Gastroesophageal sphincter (tissue), 4 donors: ENCODE measurements around the gene ATG7. TPM values are rescaled to one million over a fixed set of nuclear protein-coding genes. Genes with fewer than 3 reads are reported as not detected.

ENCODE experiments used
- ATAC-seq: fragments of 150-250 bp; one replicate; pipeline ENCODE4 v1.9.1; 2016; ENCODE audit warnings: mild to moderate bottlenecking, moderate library complexity
- H3K27ac ChIP-seq, 4 donors: fragments of 200-600 bp; sonication (generic) in 3 of 4; 1 replicate in 3 of 4; 2 replicates in 1 of 4; pipeline ENCODE4 v1.5.1; 2016 to 2019
- H3K27me3 ChIP-seq: fragments of 200-600 bp; sonication (generic); one replicate; pipeline ENCODE4 v1.5.1; 2019
- H3K36me3 ChIP-seq, 2 donors: fragments of 200-600 bp; sonication (generic); one replicate each; pipeline ENCODE4 v1.5.1; 2019; ENCODE audit warnings: control low read depth in 1 of 2
- H3K4me1 ChIP-seq, 3 donors: fragments of 200-600 bp; sonication (generic); 1 replicate in 2 of 3; 2 replicates in 1 of 3; pipeline ENCODE4 v1.5.1; 2016 to 2019; ENCODE audit warnings: control low read depth in 2 of 3
- H3K4me3 ChIP-seq, 2 donors: fragments of 200-600 bp; sonication (generic); one replicate each; pipeline ENCODE4 v1.5.1; 2019; ENCODE audit warnings: mild to moderate bottlenecking in 1 of 2, moderate library complexity in 1 of 2
- H3K9me3 ChIP-seq, 3 donors: fragments of 200-600 bp; sonication (generic); one replicate each; pipeline ENCODE4 v1.5.1; 2017 to 2019; ENCODE audit warnings: control low read depth in 2 of 3
- EP300 ChIP-seq: sonication (generic); formaldehyde crosslinking; IDR thresholded peaks from one replicate; pipeline ENCODE4 v1.6.1; 2017; ENCODE audit warnings: antibody characterized with exemption, mild to moderate bottlenecking
- POLR2A ChIP-seq, 2 donors: fragments of 450-650 bp; IDR thresholded peaks; one replicate each; pipeline ENCODE4 v1.6.1; 2017; ENCODE audit warnings: antibody characterized with exemption in 2 of 2, mild to moderate bottlenecking in 2 of 2, moderate library complexity in 1 of 2
- POLR2AphosphoS5 ChIP-seq: sonication (generic); formaldehyde crosslinking; IDR thresholded peaks from one replicate; pipeline ENCODE4 v1.6.1; 2017; ENCODE audit warnings: antibody characterized with exemption
- WGBS, 2 donors: methylation state at CpG; one replicate each; pipeline ENCODE4 v1.1.5; 2018; ENCODE audit warnings: low coverage in 1 of 2; 5-methylcytosine and 5-hydroxymethylcytosine counted together
- total RNA-seq, 4 donors: library from RNA; depleted of rRNA; stranded (reverse); fragments of >200 nt; gene quantifications; one replicate each; pipeline ENCODE4 v1.1.0, GENCODE V29; 2016
- TF ChIP-seq, protein P1 (sequence below), 4 experiments: fragments of 200-600 bp in 2 of 4; fragments of 450-650 bp in 2 of 4; sonication (generic) in 1 of 4; IDR thresholded peaks; one replicate each; pipeline ENCODE4 v1.5.1; 2017 to 2019; ENCODE audit warnings: antibody characterized with exemption in 4 of 4, mild to moderate bottlenecking in 2 of 4, moderate library complexity in 2 of 4

The ATG7 gene
- total RNA-seq, 4 donors from 2014 or later: 28.3 to 64.9 (median 36.5) TPM

DNA sequence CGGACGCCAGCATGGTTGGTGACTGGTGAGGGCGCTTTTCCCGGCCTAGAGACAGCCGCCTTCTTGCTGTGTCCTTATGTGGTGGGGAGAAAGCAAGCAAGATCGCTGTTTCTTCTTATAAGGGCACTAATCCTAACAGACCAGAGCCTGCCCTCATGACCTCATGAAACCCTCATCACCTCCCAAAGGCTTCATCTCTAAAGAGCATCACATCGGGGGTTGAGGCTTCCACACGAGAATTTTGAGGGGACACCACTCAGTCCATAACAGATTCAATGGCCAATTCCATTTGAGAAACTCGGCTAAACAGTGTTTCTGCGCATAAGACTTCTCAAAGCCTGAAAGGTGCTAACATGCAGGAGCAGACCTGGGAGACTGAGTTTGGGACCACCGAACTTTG, 317.5 kb downstream of the ATG7 start:
- ATAC-seq: no peak

DNA sequence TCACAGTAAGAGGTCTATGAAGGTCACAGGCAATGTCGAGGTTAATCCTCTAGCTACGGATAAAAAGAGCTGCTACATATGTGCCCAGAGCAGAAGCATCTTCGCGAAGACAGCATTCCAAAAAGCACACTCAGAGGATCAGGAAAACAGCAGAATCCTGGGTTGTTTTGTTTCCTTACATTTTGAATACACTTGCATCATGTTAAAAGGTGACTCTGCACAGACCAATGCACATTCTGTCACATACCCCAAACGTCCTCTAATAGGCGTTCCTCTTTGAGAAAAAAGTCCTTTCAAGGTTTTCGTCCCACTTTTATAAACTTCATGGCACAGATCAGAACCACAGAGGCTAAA, 318.8 kb downstream of the ATG7 start:
- Histone ChIP-seq H3K4me1 (peaks cover 17 to 86% (median 44%) of the 10 kb centered on the region in 3 donors), H3K27ac (peak overlapping the region; percentile 52 to 68 (median 64)), H3K27me3 (no peaks in the 10 kb centered on the region), H3K9me3 (no peaks in the 10 kb centered on the region), H3K36me3 (peaks cover 0 to 3% of the 10 kb centered on the region in 2 donors), H3K4me3 (no peak overlapping the region)
- 23 to 33% methylated on average over 6 to 7 of the region's 7 CpGs for WGBS, 2 donors
- ATAC-seq: no peak
- TF ChIP-seq POLR2AphosphoS5 (no peak), EP300 (no peak), POLR2A (IDR thresholded peaks at IDR 0.05) (no peak)
- TF ChIP-seq, protein P1, sequence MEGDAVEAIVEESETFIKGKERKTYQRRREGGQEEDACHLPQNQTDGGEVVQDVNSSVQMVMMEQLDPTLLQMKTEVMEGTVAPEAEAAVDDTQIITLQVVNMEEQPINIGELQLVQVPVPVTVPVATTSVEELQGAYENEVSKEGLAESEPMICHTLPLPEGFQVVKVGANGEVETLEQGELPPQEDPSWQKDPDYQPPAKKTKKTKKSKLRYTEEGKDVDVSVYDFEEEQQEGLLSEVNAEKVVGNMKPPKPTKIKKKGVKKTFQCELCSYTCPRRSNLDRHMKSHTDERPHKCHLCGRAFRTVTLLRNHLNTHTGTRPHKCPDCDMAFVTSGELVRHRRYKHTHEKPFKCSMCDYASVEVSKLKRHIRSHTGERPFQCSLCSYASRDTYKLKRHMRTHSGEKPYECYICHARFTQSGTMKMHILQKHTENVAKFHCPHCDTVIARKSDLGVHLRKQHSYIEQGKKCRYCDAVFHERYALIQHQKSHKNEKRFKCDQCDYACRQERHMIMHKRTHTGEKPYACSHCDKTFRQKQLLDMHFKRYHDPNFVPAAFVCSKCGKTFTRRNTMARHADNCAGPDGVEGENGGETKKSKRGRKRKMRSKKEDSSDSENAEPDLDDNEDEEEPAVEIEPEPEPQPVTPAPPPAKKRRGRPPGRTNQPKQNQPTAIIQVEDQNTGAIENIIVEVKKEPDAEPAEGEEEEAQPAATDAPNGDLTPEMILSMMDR (IDR thresholded peaks at IDR 0.05): no peak

More for the DNA sequence above, 317.5 kb downstream of the ATG7 start:
- WGBS, 2 donors: 87 to 89% methylated on average over 7 to 9 of the region's 11 CpGs
- TF ChIP-seq EP300 (no peak), POLR2A (IDR thresholded peaks at IDR 0.05) (no peak), POLR2AphosphoS5 (no peak)
- TF ChIP-seq, protein P1 (IDR thresholded peaks at IDR 0.05): no peak
- no peaks in the 10 kb centered on the region for H3K9me3 ChIP-seq
- H3K27me3 ChIP-seq: no peaks in the 10 kb centered on the region
- peaks cover 17 to 98% (median 49%) of the 10 kb centered on the region in 3 donors for H3K4me1 ChIP-seq
- peak overlapping the region in 3 of 4 donors; percentile 52 to 67 (median 61) for H3K27ac ChIP-seq
- no peak overlapping the region for H3K4me3 ChIP-seq
- peaks cover 0 to 3% of the 10 kb centered on the region in 2 donors for H3K36me3 ChIP-seq

DNA sequence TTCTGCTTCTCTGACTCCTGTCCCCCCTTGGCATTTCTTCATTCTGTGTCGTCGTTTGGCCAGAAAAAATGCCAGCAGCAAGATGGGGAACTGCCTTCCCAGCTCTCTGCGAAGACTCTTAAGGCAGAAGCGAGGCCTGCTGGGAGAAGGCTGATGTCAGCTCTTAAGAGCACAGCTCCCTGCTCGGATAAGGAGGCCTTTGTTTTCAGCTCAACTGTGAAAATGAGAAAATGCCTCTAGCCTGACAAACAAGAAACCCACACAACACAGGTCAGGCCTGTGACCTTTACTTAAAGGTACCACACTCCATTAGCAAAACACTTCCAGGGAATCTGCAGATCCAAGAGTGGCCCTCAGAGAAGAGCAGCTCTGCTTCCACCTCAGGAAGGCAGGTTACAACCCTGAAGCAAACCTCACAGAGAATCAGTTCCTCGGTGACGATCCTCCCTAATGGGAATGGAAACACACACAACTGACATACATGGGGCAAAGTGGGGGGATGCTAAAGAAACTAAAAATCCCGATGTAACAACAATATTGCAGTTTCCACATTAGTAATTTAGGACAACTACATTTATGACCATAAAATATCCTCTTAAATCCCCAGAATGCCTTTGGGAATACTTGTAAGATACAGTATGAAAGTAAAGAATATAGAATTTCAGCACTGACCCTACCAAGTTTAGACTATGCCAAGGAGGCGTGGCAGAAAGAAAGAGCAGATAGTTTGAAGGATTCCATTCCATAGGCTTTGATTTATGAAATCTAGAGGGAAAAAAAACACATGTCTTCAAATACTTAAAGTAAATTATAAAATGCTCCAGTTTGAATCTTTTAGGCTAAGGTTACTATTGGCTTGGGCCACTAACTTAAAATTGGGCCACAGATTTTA, 319.4 kb downstream of the ATG7 start:
- 6 to 27% methylated on average over 5 to 7 of the region's 9 CpGs for WGBS, 2 donors

DNA sequence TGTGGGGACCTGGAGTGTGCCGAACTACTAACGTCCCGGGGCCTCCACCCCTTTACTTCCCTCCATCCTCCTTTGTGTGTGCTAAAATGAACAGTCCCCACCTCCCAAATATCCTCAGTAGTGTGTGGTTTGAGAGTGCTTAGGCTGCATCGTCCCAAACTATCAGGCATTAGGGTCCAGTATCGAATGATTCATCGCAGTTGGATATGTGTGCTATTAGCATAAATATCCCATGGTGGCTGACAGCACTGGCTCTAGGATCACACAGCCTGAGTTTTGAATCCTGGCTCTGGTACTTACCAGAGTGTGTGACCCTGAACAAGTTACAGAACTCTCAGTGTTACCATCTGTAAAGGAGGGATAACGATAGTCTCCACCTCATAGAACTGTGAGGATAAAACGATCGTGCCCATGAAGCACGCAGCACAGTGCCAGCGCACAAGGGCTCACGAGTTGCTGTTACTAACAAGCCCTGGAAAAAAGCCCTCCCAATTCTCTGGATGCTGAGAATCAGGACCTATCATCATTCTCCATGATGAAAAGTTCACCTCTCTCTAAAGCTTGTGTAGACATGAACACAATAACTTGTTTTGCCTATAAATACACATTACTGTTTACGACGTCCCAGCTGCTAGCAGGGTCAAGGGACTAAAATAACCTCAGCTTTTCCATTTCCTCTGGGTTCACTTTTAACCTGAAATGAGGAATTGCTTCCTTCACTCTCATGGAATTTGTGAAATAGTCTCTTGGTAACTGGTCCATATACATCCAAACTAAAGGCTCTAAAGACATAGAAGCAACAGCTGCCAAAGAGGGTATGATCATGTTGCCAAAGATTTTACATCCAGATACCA, 320.5 kb downstream of the ATG7 start:
- H3K4me1 ChIP-seq: peaks cover 17 to 79% (median 44%) of the 10 kb centered on the region in 3 donors
- H3K27ac ChIP-seq: peak overlapping the region; percentile 48 to 67 (median 56)
- peak; percentile 29 for ATAC-seq
- no peaks in the 10 kb centered on the region for H3K27me3 ChIP-seq
- H3K4me3 ChIP-seq: no peak overlapping the region
- H3K36me3 ChIP-seq: peaks cover 0 to 3% of the 10 kb centered on the region in 2 donors
- 46 to 52% methylated on average over 11 to 13 of the region's 14 CpGs for WGBS, 2 donors
- no peak for TF ChIP-seq POLR2AphosphoS5
- TF ChIP-seq, protein P1 (IDR thresholded peaks at IDR 0.05): no peak
- no peak for TF ChIP-seq POLR2A (IDR thresholded peaks at IDR 0.05)
- TF ChIP-seq EP300: no peak
- H3K9me3 ChIP-seq: no peaks in the 10 kb centered on the region

More for the DNA sequence above, 319.4 kb downstream of the ATG7 start:
- peaks cover 0 to 3% of the 10 kb centered on the region in 2 donors for H3K36me3 ChIP-seq
- H3K4me1 ChIP-seq: peaks cover 17 to 86% (median 44%) of the 10 kb centered on the region in 3 donors
- no peaks in the 10 kb centered on the region for H3K27me3 ChIP-seq
- peak overlapping the region; percentile 52 to 68 (median 64) for H3K27ac ChIP-seq
- no peaks in the 10 kb centered on the region for H3K9me3 ChIP-seq
- TF ChIP-seq, protein P1 (IDR thresholded peaks at IDR 0.05): no peak
- no peak for TF ChIP-seq EP300
- no peak for TF ChIP-seq POLR2A (IDR thresholded peaks at IDR 0.05)
- H3K4me3 ChIP-seq: no peak overlapping the region
- ATAC-seq: peak; percentile 71
